HUES6 (cell line): Measurements from ENCODE around the gene ZNF850.
"Not testable (repeated sequence)": the region's sequence is repeated elsewhere in the genome, so short reads cannot be mapped to it uniquely, and the experiment has no call there.

Experiments
- H3K27ac ChIP-seq: 2 replicates; pipeline ENCODE4 v1.7.0; 2013; ENCODE audit warnings: low read depth, mild to moderate bottlenecking, low read length, inconsistent platforms
- H3K27me3 ChIP-seq: 2 replicates; pipeline ENCODE4 v1.6.1; 2013; ENCODE audit warnings: low read length; ENCODE audit not compliant: control insufficient read depth, insufficient read depth
- H3K36me3 ChIP-seq: 2 replicates; pipeline ENCODE4 v1.6.1; 2013; ENCODE audit warnings: low read length; ENCODE audit not compliant: control insufficient read depth, insufficient read depth
- H3K4me1 ChIP-seq: 2 replicates; pipeline ENCODE4 v1.6.1; 2013; ENCODE audit warnings: low read length; ENCODE audit not compliant: control insufficient read depth, insufficient read depth
- H3K4me3 ChIP-seq: 2 replicates; pipeline ENCODE4 v1.5.1; 2013; ENCODE audit warnings: low read depth, low read length
- H3K9ac ChIP-seq: one replicate; pipeline ENCODE4 v1.6.1; 2013; ENCODE audit warnings: mild to moderate bottlenecking, low read length
- H3K9me3 ChIP-seq: 2 replicates; pipeline ENCODE4 v1.6.1; 2013; ENCODE audit warnings: low read depth, low read length; ENCODE audit not compliant: control insufficient read depth, insufficient read depth

Gene ZNF850

DNA sequence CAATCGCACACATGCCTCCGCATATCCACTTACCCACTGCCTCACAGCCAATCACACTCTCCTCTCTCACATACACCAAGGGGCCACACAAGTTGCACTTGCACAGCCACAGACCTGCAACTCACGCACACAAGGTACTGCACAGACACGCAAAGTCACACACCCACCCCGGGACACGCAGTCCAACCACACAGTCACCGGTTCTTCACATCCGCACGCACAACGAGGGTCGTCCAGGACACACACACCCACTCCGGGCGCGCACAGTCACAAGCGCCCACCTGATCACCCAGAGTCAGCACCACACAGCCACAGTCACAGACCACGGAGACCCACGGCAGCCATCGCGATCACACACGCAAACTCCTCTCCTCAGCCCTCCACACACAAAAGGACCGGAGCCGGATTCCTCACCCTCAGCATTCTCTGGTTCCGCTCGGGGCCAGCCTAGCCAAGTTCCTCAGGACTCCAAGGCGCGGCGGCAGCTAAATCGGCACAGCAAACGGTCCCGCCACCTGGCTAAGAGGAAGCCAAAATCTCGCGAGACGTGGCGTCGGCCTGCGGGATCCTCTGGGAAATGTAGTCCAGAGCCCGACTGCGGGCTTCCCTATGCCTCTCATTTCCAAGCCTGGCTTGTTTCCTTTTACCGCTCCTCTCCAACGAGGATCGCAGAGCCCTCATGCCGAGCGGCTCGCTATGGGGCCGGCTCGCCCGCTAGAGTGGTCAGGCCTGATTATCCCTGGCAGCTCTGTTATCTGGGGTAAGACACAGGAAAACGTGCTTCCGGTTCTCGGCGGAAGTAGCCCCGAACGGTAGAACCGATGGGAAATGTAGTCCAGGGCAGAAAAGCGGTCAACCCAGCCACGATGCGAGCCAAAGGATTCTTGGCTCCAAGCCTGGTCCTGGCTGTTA is at the start of gene ZNF850:
Gene ZNF850, minus strand, starts transcription at position 497 of the 912 bp plus-strand sequence. CDS start 10,201 bp downstream, outside the sequence.
- Histone ChIP-seq H3K4me1 (no peaks in the 10 kb centered on the region), H3K4me3 (peak within 1 kb of the TSS; percentile 90)

DNA sequence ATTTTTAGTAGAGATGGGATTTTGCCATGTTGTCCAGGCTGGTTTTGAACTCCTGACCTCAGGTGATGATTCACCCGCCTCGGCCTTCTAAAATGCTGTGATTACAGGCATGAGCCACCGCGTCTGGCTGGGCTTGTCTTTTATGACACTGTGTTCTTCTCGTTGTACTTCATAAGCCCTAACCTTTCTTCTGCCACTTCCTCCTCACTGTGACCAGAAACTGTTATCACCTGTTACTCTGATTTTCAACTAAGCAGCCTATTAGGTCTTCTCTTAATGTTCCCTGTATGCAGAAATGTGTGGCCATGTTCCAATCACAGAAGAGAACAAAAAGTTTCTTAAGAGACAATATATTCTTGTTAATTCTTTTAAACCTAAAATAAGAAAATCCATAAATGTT is 49.2 kb upstream of the ZNF850 start:
- Histone ChIP-seq H3K9me3 (peaks cover 78% of the 10 kb centered on the region), H3K36me3 (peaks cover 57% of the 10 kb centered on the region), H3K27ac (no peak overlapping the region), H3K4me1 (no peaks in the 10 kb centered on the region), H3K9ac (no peak overlapping the region), H3K4me3 (no peak overlapping the region), H3K27me3 (no peaks in the 10 kb centered on the region)

More for the DNA sequence above, at the start of gene ZNF850:
- Histone ChIP-seq H3K9me3 (peaks cover 39% of the 10 kb centered on the region; the same call in 1 of the 2 replicates), H3K27me3 (no peaks in the 10 kb centered on the region), H3K27ac (peak within 1 kb of the TSS; percentile 80), H3K36me3 (peaks cover 14% of the 10 kb centered on the region), H3K9ac (peak within 1 kb of the TSS; percentile 90)

DNA sequence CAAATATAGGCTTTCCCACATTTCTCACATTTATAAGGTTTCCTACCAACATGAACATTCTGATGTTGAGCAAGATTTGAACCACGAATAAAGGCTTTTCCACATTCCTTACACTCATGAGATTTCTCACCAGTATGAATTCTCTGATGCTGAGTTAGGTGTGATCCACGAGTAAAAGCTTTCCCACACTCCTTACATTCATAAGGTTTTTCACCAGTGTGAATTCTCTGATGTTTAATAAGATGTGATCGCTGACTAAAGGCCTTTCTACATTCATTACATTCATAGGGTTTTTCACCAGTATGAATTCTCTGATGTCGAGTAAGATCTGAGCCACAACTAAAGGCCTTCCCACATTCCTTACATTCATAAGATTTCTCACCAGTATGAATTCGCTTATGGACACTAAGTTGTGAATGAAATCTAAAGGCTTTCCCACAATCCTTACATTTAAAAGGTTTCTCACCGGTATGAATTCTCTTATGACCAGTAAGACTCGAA is 46.6 kb upstream of the ZNF850 start:
- Histone ChIP-seq H3K4me3 (no peak overlapping the region), H3K27ac (no peak overlapping the region), H3K9me3 (peaks cover 82% of the 10 kb centered on the region), H3K9ac (no peak overlapping the region), H3K27me3 (no peaks in the 10 kb centered on the region), H3K36me3 (peaks cover 59% of the 10 kb centered on the region), H3K4me1 (no peaks in the 10 kb centered on the region)

DNA sequence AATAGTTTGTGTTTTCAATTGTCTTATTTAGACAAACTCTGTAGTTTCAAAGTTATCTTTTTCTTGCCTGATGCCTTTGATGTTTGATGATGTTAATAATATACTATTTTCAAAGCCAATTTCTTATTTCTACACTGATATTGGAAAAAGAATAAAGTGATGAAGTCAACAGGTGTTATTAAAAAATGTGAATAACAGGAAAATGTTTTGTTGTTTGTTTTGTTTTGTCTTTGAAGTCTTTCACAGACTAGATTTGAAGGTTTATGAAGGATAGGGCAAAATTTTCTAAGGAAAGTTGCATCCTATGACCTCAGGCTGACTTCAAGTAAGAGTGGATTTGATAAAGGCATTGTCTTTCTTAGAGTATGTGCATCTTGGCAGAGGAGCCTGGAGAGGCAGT is 34.4 kb upstream of the ZNF850 start:
- Histone ChIP-seq H3K4me3 (no peak overlapping the region), H3K27ac (no peak overlapping the region), H3K4me1 (no peaks in the 10 kb centered on the region), H3K36me3 (peaks cover 2% of the 10 kb centered on the region; the same call in 1 of the 2 replicates), H3K9ac (no peak overlapping the region), H3K27me3 (no peaks in the 10 kb centered on the region), H3K9me3 (peaks cover 70% of the 10 kb centered on the region)

DNA sequence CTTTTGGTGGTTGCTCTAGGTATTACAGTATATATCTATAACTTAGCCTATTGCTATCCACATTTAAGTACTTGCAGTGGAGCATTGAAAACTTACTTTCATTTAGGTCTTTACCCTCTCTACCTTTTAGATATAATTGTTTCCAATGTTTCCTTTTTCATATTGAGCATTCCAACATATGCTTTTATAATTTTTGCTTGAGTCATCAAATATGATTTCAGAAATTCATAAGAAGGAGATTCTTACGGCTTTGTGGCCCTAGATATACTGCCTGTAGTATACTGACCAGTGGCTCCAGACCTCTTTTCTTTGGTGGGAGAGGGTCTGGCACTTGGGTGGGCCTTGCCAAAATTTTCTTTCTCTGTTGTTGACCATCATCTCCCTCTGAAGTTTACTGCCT is 32.8 kb upstream of the ZNF850 start:
- no peaks in the 10 kb centered on the region for H3K4me1 ChIP-seq
- no peaks in the 10 kb centered on the region for H3K27me3 ChIP-seq
- peaks cover 59% of the 10 kb centered on the region for H3K9me3 ChIP-seq
- H3K4me3 ChIP-seq, result no peak overlapping the region
- peaks cover 2% of the 10 kb centered on the region; the same call in 1 of the 2 replicates for H3K36me3 ChIP-seq
- no peak overlapping the region for H3K9ac ChIP-seq
- H3K27ac ChIP-seq, result no peak overlapping the region

DNA sequence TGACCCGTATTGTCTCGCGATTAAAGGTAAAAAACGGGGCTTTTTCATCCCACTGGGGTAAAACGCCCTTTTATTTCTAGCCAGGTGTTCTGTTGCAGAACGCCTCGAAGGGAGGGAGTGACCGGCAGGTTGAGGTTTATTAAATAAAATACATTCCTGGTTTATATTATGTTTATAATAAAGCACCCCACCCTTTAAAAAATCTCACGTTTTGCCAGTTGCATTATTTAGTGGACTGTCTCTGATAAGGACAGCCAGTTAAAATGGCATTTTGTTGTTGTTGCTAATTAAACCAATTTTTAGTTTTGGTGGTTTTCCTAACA is 25.1 kb upstream of the ZNF850 start:
- H3K36me3 ChIP-seq, result no peaks in the 10 kb centered on the region; the same call in 1 of the 2 replicates
- H3K9ac ChIP-seq, result no peak overlapping the region
- no peaks in the 10 kb centered on the region for H3K4me1 ChIP-seq
- no peaks in the 10 kb centered on the region for H3K27me3 ChIP-seq
- H3K9me3 ChIP-seq, result peaks cover 35% of the 10 kb centered on the region
- peak overlapping the region; percentile 94; the same call in 1 of the 2 replicates for H3K4me3 ChIP-seq
- H3K27ac ChIP-seq, result peak overlapping the region; percentile 74; the same call in 1 of the 2 replicates

DNA sequence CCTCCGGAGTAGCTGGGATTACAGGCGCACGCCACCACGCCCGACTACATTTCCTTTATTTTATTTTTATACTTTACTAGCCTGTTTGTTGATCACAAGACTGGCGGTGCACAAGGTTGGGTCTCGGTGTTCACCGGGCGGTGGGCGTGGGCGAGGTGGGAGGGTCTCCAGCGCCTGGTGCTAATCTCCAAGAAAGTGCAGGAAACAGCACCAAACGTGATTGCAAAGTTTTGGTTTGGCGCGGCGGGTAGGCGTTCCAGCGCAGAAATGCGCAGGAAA is 24.0 kb upstream of the ZNF850 start:
- H3K27ac ChIP-seq, result no peak overlapping the region
- no peaks in the 10 kb centered on the region for H3K4me1 ChIP-seq
- H3K9me3 ChIP-seq, result peaks cover 40% of the 10 kb centered on the region
- H3K9ac ChIP-seq, result no peak overlapping the region
- peak overlapping the region; percentile 94; the same call in 1 of the 2 replicates for H3K4me3 ChIP-seq
- H3K36me3 ChIP-seq, result no peaks in the 10 kb centered on the region; the same call in 1 of the 2 replicates
- no peaks in the 10 kb centered on the region for H3K27me3 ChIP-seq

DNA sequence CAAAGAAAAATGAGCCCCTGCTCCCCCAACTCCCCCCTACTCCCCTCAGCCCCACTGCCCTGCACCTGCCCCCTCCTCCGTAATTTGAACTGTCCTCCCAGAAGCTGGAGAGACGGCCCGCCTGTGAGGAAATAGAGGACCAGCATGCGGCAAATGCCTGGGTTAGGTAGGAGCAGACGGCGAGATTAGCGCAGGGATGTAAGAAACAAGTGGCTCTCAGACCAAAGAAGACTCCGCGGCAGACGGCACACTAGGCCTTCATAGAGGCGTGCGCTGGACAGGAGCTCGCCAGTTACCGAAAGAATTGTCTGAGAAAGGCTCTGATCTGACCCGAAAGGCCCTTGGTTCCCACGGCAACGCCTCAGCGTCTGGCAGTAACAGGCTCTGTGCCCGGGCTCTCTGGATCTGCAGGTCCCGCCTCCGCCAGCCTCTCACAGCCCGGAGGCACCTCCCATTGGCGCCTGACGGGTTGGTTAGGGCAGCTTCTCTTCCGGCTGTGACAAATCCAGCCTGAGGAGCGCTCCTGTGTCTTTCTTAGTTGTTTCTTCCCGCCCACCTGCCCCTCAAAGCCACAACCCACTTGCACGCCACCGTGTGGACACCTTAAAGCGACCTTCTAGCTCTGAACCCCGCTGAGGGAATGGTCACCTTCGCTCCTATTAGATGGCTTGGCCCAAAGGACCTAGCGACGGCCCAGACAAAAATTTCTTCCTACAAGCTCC is 19.0 kb upstream of the ZNF850 start:
- Histone ChIP-seq H3K9me3 (peaks cover 42% of the 10 kb centered on the region), H3K4me3 (peak overlapping the region; percentile 55; the same call in 1 of the 2 replicates)
- H3K27me3 ChIP-seq, H3K9ac ChIP-seq, H3K27ac ChIP-seq, H3K36me3 ChIP-seq, H3K4me1 ChIP-seq: not testable (repeated sequence)

DNA sequence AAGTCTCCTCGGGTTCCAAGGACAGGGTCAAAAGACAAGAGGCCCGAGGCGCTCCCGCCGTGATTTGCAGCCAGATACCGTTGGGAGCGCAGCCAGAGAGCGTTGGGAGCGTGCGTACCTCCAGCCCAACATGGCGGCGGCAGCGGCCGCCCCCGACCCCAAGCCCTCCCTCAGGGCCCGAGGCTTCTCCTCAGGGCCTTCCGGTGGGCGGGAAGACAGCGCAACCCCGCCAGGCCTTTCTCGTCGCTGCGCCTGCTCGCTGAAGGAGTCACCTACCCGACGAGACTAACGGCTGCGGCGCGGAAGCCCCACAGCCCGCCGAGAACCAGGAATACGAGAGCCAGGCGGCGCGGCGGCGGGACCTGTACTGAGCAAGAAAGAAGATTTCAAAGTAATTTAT is 3.2 kb upstream of the ZNF850 start:
- Histone ChIP-seq H3K4me3 (peak overlapping the region; percentile 44; the same call in 1 of the 2 replicates), H3K4me1 (no peaks in the 10 kb centered on the region), H3K9me3 (peaks cover 31% of the 10 kb centered on the region; the same call in 1 of the 2 replicates), H3K27me3 (no peaks in the 10 kb centered on the region), H3K27ac (no peak overlapping the region), H3K9ac (no peak overlapping the region), H3K36me3 (peaks cover 4% of the 10 kb centered on the region; the same call in 1 of the 2 replicates)

DNA sequence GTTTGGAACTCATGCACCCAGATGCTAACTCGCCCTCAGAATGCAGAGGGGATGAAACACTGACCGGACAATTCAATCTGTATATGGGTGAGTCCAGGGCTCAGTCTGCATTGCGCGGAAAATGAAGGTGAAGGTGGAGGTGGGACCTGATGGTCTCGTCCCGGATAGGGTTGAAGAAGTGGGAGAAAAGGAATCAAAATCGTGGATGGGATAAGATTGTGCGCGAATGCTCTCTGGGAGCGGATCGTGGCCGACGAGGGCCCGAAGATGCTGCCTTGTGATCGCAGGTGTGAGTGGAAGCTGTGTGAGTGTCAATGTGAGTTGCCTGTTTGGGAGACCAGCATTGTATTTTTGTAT is 594 bp upstream of the ZNF850 start:
- Histone ChIP-seq H3K27me3 (no peaks in the 10 kb centered on the region), H3K27ac (peak overlapping the region; percentile 80; the same call in 1 of the 2 replicates), H3K4me3 (peak overlapping the region; percentile 90), H3K36me3 (peaks cover 14% of the 10 kb centered on the region), H3K9ac (peak overlapping the region; percentile 90), H3K9me3 (peaks cover 36% of the 10 kb centered on the region; the same call in 1 of the 2 replicates), H3K4me1 (no peaks in the 10 kb centered on the region)
